Kidney (tissue), 14 donors: ENCODE data around the gene PHOSPHO2. TPM values are rescaled to one million over a fixed set of nuclear protein-coding genes. Genes with fewer than 3 reads are reported as not detected.

Experiments used
- DNase-seq, 5 donors: peaks; one replicate each; pipeline ENCODE4 v3.0.0-alpha.2; 2013 to 2020
- FAIRE-seq: peaks from 2 replicates; lab custom pipeline; 2012; peaks lifted over from hg19 to GRCh38; lab: Jason Lieb, UNC
- H3K27ac ChIP-seq, 2 donors: one replicate each; pipeline ENCODE4 v1.7.0; 2013; ENCODE audit warnings: low read depth in 2 of 2, low read length in 2 of 2, inconsistent platforms in 1 of 2
- H3K27me3 ChIP-seq: one replicate; pipeline ENCODE4 v1.7.1; 2013; ENCODE audit warnings: low read length, inconsistent platforms; ENCODE audit not compliant: control insufficient read depth, insufficient read depth
- H3K36me3 ChIP-seq, 3 donors: one replicate each; pipeline versions ENCODE4 v1.7.0 to v1.7.1; 2013; ENCODE audit warnings: low read length in 3 of 3, control low read depth in 1 of 3, inconsistent platforms in 1 of 3; ENCODE audit not compliant: insufficient read depth in 3 of 3, control insufficient read depth in 2 of 3
- H3K4me1 ChIP-seq, 3 donors: one replicate each; pipeline versions ENCODE4 v1.7.0 to v1.7.1; 2013; ENCODE audit warnings: low read length in 3 of 3, inconsistent platforms in 1 of 3, low read depth in 1 of 3; ENCODE audit not compliant: control insufficient read depth in 2 of 3, insufficient read depth in 2 of 3
- H3K4me3 ChIP-seq, 3 donors: one replicate each; pipeline versions ENCODE4 v1.7.0 to v1.8.1; 2013; ENCODE audit warnings: low read length in 3 of 3, control low read depth in 1 of 3, inconsistent platforms in 1 of 3
- H3K9ac ChIP-seq, 3 donors: one replicate each; pipeline versions ENCODE4 v1.7.0 to v1.7.1; 2013; ENCODE audit warnings: low read length in 3 of 3, control low read depth in 1 of 3, inconsistent platforms in 1 of 3
- H3K9me3 ChIP-seq, 3 donors: one replicate each; pipeline versions ENCODE4 v1.7.0 to v1.7.1; 2013; ENCODE audit warnings: low read length in 3 of 3, control low read depth in 1 of 3, inconsistent platforms in 1 of 3; ENCODE audit not compliant: control insufficient read depth in 2 of 3, insufficient read depth in 1 of 3
- intact Hi-C: fragments of 100-400 bp; cut with DNase I; formaldehyde crosslinking; loops from one replicate; pipeline ENCODE4 v1.11.1; 2022
- polyA plus RNA-seq: library from polyadenylated mRNA; stranded (reverse); fragments of 350-450 nt; fragmentation: Illumina TruSeq; extraction: RNeasy Lipid Tissue Mini Kit (QIAGEN cat#74804); gene quantifications from one replicate; pipeline ENCODE4 v1.2.3, GENCODE V29; 2014; ENCODE audit warnings: low read depth, low replicate concordance; ENCODE audit not compliant: insufficient read depth
- total RNA-seq: library from RNA; stranded (reverse); fragmentation: NEBNext Ultra II Directional; extraction: Animal tissue kit (Norgen Biotek cat#: 25700); gene quantifications from one replicate; pipeline ENCODE4 v1.2.1, GENCODE V29; 2021
- TF ChIP-seq, protein P1 (sequence below): IDR thresholded peaks from 3 replicates; pipeline ENCODE4 v1.5.1; 2012; ENCODE audit warnings: mild to moderate bottlenecking, moderate library complexity, borderline replicate concordance; ENCODE audit not compliant: insufficient read depth; ENCODE audit errors: extremely low read depth
- donor health status: control.
- donor health status: control.
- donor health status: control.
- donor health status: control.
- donor health status: control.
- donor health status: DM: yes; HTN: yes; CAD: no.
- donor health status: Normal renal cell carcinoma (clear cell type).

Gene PHOSPHO2
- total and polyA plus RNA-seq, 2 donors from 2014 or later = 4.5 to 7.5 TPM

DNA sequence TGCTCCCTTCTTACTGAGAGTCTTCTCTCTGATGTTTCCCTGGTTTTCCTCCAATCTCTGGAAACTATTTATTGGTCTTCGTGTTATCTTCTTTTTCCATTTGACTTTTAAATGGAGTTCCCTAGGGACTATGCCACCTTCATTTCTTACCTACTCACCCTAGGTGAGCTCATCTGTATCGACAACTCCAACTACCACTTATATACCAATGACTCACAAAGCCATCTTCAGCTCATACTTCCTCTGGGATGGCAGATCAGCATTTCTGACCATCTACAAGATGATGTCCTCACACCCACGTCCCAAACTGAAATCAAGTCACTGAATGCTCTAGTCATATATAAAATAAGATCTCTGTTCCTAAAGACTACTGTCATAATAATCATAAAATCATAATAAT is 40.6 kb upstream of the PHOSPHO2 start:
- TF ChIP-seq, protein P1, sequence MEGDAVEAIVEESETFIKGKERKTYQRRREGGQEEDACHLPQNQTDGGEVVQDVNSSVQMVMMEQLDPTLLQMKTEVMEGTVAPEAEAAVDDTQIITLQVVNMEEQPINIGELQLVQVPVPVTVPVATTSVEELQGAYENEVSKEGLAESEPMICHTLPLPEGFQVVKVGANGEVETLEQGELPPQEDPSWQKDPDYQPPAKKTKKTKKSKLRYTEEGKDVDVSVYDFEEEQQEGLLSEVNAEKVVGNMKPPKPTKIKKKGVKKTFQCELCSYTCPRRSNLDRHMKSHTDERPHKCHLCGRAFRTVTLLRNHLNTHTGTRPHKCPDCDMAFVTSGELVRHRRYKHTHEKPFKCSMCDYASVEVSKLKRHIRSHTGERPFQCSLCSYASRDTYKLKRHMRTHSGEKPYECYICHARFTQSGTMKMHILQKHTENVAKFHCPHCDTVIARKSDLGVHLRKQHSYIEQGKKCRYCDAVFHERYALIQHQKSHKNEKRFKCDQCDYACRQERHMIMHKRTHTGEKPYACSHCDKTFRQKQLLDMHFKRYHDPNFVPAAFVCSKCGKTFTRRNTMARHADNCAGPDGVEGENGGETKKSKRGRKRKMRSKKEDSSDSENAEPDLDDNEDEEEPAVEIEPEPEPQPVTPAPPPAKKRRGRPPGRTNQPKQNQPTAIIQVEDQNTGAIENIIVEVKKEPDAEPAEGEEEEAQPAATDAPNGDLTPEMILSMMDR = no peak
- Histone ChIP-seq H3K27ac (no peak overlapping the region), H3K36me3 (no peaks in the 10 kb centered on the region), H3K27me3 (no peaks in the 10 kb centered on the region), H3K4me1 (no peaks in the 10 kb centered on the region), H3K9ac (no peak overlapping the region), H3K4me3 (no peak overlapping the region), H3K9me3 (no peaks in the 10 kb centered on the region)
- intact Hi-C loops = no loop called here
- FAIRE-seq = no peak
- no peak for DNase-seq

DNA sequence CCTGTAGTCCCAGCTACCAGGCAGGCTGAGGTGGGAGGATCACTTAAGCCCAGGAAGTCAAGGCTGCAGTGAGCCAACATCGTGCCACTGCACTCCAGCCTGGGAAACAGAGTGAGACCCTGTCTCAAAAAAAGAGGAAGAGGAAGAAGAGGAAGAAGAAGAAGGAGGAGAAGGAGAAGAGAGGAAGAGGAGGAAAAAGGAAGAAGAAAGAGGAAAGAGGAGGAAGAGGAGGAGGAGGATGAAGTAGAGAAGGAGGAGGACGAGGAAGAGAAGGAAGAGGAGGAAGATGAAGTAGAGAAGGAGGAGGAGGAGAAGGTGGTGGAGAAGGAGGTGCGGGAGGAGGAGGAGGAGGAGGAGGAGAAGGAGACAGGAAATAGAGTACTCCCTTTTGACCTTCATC is 38.1 kb upstream of the PHOSPHO2 start:
- Histone ChIP-seq H3K4me1 (no peaks in the 10 kb centered on the region), H3K27ac (no peak overlapping the region), H3K9me3 (no peaks in the 10 kb centered on the region), H3K9ac (no peak overlapping the region), H3K27me3 (no peaks in the 10 kb centered on the region), H3K36me3 (no peaks in the 10 kb centered on the region), H3K4me3 (no peak overlapping the region)
- DNase-seq = no peak
- TF ChIP-seq, protein P1 = no peak
- FAIRE-seq = no peak
- intact Hi-C loops = no loop called here

DNA sequence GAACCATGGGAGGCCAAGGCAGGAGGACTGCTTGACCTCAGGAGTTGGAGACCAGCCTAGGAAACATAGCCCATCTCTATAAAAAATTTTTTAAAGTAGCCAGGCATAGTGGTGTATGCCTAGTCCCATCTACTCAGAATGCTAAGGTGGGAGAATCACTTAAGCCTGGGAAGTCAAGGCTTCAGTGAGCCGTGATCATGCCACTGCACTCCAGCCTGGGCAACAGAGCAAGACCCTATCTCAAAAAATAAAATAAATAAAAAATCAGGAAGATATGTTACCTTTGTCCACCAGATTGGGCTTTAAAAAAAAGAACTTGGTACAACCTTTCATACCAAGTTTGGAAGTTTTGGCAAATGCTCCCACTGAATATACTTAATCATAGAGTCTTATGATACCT is 35.4 kb upstream of the PHOSPHO2 start:
- FAIRE-seq = no peak
- no peaks in the 10 kb centered on the region for H3K36me3 ChIP-seq
- intact Hi-C loops = no loop called here
- no peaks in the 10 kb centered on the region for H3K4me1 ChIP-seq
- no peak overlapping the region for H3K4me3 ChIP-seq
- no peak overlapping the region for H3K9ac ChIP-seq
- TF ChIP-seq, protein P1 = no peak
- no peaks in the 10 kb centered on the region for H3K27me3 ChIP-seq
- no peak overlapping the region for H3K27ac ChIP-seq
- no peaks in the 10 kb centered on the region for H3K9me3 ChIP-seq
- no peak for DNase-seq

DNA sequence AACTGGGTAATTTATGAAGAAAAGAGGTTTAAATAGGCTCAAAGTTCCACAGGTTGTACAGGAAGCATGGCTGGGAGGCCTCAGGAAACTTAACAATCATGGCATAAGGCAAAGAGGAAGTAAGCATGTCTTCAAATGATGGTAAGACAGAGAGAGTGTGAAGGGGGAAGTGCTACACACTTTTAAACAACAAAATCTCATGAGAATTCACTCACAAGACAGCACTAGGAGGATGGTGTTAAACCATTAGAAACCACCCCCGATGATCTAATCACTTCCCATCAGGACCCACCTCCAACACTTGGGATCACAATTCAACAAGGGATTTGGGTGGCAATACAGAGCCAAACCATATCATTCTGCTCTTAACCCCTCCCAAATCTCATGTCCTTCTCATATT is 34.9 kb upstream of the PHOSPHO2 start:
- no peaks in the 10 kb centered on the region for H3K9me3 ChIP-seq
- H3K27ac ChIP-seq = no peak overlapping the region
- H3K4me3 ChIP-seq = no peak overlapping the region
- no peaks in the 10 kb centered on the region for H3K4me1 ChIP-seq
- no peak for DNase-seq
- H3K36me3 ChIP-seq = no peaks in the 10 kb centered on the region
- no peaks in the 10 kb centered on the region for H3K27me3 ChIP-seq
- no peak for FAIRE-seq
- intact Hi-C loops = no loop called here
- no peak overlapping the region for H3K9ac ChIP-seq
- TF ChIP-seq, protein P1 = no peak
